HepG2 (cell line): ENCODE results near the gene EFNB1. TPM values are rescaled to one million over a fixed set of nuclear protein-coding genes. Genes with fewer than 3 reads are reported as not detected.
A peak's percentile ranks its signal among the peaks of the same experiment; 100 is the strongest.

ENCODE experiments used
- ATAC-seq: fragments of 200-7000 bp; cut with Tn5 transposase; 3 replicates; pipeline ENCODE4 v1.9.1; 2020; ENCODE audit warnings: mild to moderate bottlenecking, moderate library complexity
- BruUV-seq: library from RNA; stranded (reverse); fragments of 400-500 nt; replicated peaks from 2 replicates; lab custom pipeline; 2021; lab: Mats Ljungman, UMichigan
- CTCF ChIA-PET: fragments of 300-600 bp; formaldehyde crosslinking; extraction: SDS; loops from one replicate; lab custom pipeline; 2021; ENCODE audit warnings: low total read pairs, inconsistent platforms, low intra/inter-chr PET ratio; lab: Yijun Ruan, JAX
- POLR2A ChIA-PET: fragments of 350-600 bp; sonication (Branson Sonifier 250); formaldehyde crosslinking; loops from one replicate; lab custom pipeline; 2020; ENCODE audit warnings: antibody characterized with exemption, inconsistent platforms; lab: Yijun Ruan, JAX
- DNase-seq: peaks from one replicate; pipeline ENCODE4 v3.0.0-alpha.2; 2015; ENCODE audit warnings: low spot score
- FAIRE-seq: peaks from 3 replicates; lab custom pipeline; 2011; peaks lifted over from hg19 to GRCh38; lab: Jason Lieb, UNC
- H2AFZ ChIP-seq: one replicate; pipeline ENCODE4 v1.6.1; 2011; ENCODE audit warnings: low read length, inconsistent platforms
- H3K27ac ChIP-seq: fragments of 300-600 bp; 3 replicates; pipeline ENCODE4 v1.8.0; 2011; ENCODE audit warnings: mixed run types, mild to moderate bottlenecking, mixed read lengths, low read length, inconsistent platforms; ENCODE audit not compliant: insufficient read depth; ENCODE audit errors: extremely low read length
- H3K27me3 ChIP-seq, 2 experiments: fragments of 200-600 bp in 1 of 2; 2 replicates in 1 of 2; 3 replicates in 1 of 2; pipeline versions ENCODE4 v1.6.0 to v1.8.0; 2011; ENCODE audit warnings: low read length in 2 of 2, mild to moderate bottlenecking in 2 of 2, moderate library complexity in 2 of 2, inconsistent platforms in 1 of 2; ENCODE audit not compliant: insufficient read depth in 2 of 2, control insufficient read depth in 1 of 2
- H3K36me3 ChIP-seq, 2 experiments: fragments of 200-600 bp in 1 of 2; replicated peaks in 1 of 2; 2 replicates in 1 of 2; 3 replicates in 1 of 2; pipeline versions ENCODE4 v1.5.1 to v1.8.0; 2011; ENCODE audit warnings: low read length in 2 of 2, inconsistent platforms in 1 of 2; ENCODE audit not compliant: insufficient read depth in 2 of 2, control insufficient read depth in 1 of 2
- H3K4me1 ChIP-seq: 2 replicates; pipeline ENCODE4 v1.5.1; 2012; ENCODE audit warnings: low read length, inconsistent platforms; ENCODE audit not compliant: insufficient read depth
- H3K4me2 ChIP-seq: 2 replicates; pipeline ENCODE4 v1.6.0; 2011; ENCODE audit warnings: low read depth, low read length, inconsistent platforms
- H3K4me3 ChIP-seq, 3 experiments: fragments of 200-600 bp in 1 of 3; sonication (generic), shearing (Covaris generic) in 1 of 3; replicated peaks in 1 of 3; 2 replicates each; pipeline ENCODE4 v1.5.1; 2011 to 2016; ENCODE audit warnings: low read length in 3 of 3, inconsistent platforms in 2 of 3, low read depth in 2 of 3, mild to moderate bottlenecking in 2 of 3, control low read depth in 1 of 3, mixed read lengths in 1 of 3; ENCODE audit not compliant: insufficient read depth in 1 of 3
- H3K79me2 ChIP-seq: one replicate; pipeline ENCODE4 v1.6.1; 2011; ENCODE audit warnings: low read length, inconsistent platforms; ENCODE audit not compliant: insufficient read depth
- H3K9ac ChIP-seq: 2 replicates; pipeline ENCODE4 v1.6.0; 2011; ENCODE audit warnings: mild to moderate bottlenecking, low read depth, low read length, inconsistent platforms; ENCODE audit not compliant: insufficient read depth
- H3K9me3 ChIP-seq: 2 replicates; pipeline ENCODE4 v1.5.1; 2012; ENCODE audit warnings: mild to moderate bottlenecking, low read length
- H4K20me1 ChIP-seq: 2 replicates; pipeline ENCODE4 v1.6.0; 2011; ENCODE audit warnings: inconsistent platforms, mild to moderate bottlenecking, low read length, moderate library complexity; ENCODE audit not compliant: insufficient read depth
- BCL6 ChIP-seq: IDR thresholded peaks from 2 replicates; pipeline ENCODE4 v1.6.1; 2016; ENCODE audit warnings: missing genetic modification reagents, missing compliant biosample characterization
- CENPX ChIP-seq: sonication (generic); formaldehyde crosslinking; IDR thresholded peaks from 2 replicates; pipeline ENCODE4 v1.9.0; 2021; ENCODE audit warnings: mild to moderate bottlenecking, missing genetic modification reagents, moderate library complexity
- FOSL1 ChIP-seq: sonication (generic); formaldehyde crosslinking; IDR thresholded peaks from 2 replicates; pipeline ENCODE4 v1.9.0; 2021; ENCODE audit warnings: missing genetic modification reagents, borderline replicate concordance
- GMEB2 ChIP-seq: IDR thresholded peaks from 2 replicates; pipeline ENCODE4 v1.6.1; 2016; ENCODE audit warnings: missing biosample characterization, missing genetic modification reagents, low read depth
- SMC3 ChIP-seq: IDR thresholded peaks from 2 replicates; pipeline ENCODE4 v1.6.1; 2011; ENCODE audit warnings: low read length, improper control_type of control experiment
- STAG1 ChIP-seq: sonication (generic); formaldehyde crosslinking; IDR thresholded peaks from 2 replicates; pipeline ENCODE4 v1.4.0; 2020; ENCODE audit warnings: missing genetic modification reagents
- TBX2 ChIP-seq: sonication (generic); formaldehyde crosslinking; IDR thresholded peaks from 2 replicates; pipeline ENCODE4 v1.5.0; 2020; ENCODE audit warnings: missing genetic modification reagents, mild to moderate bottlenecking, borderline replicate concordance
- ZHX1 ChIP-seq: sonication (generic); formaldehyde crosslinking; IDR thresholded peaks from 2 replicates; pipeline ENCODE4 v1.8.1; 2022; ENCODE audit warnings: low read depth, mild to moderate bottlenecking, missing genetic modification reagents
- ZIK1 ChIP-seq: sonication (generic); formaldehyde crosslinking; IDR thresholded peaks from 2 replicates; pipeline ENCODE4 v1.5.0; 2020; ENCODE audit warnings: mild to moderate bottlenecking, low read depth, missing genetic modification reagents, borderline replicate concordance
- ZNF446 ChIP-seq: sonication (generic); formaldehyde crosslinking; IDR thresholded peaks from 2 replicates; pipeline ENCODE4 v1.5.0; 2020; ENCODE audit warnings: mild to moderate bottlenecking, missing genetic modification reagents
- ZNF530 ChIP-seq: sonication (generic); formaldehyde crosslinking; IDR thresholded peaks from 2 replicates; pipeline ENCODE4 v1.5.0; 2020; ENCODE audit warnings: low read depth, mild to moderate bottlenecking, missing genetic modification reagents
- ZUFSP ChIP-seq: sonication (generic); formaldehyde crosslinking; IDR thresholded peaks from 2 replicates; pipeline ENCODE4 v1.9.0; 2021; ENCODE audit warnings: missing genetic modification reagents, mild to moderate bottlenecking, borderline replicate concordance
- WGBS: methylation state at CpG from one replicate; pipeline ENCODE4 v1.1.6; 2017; ENCODE audit warnings: low lambda C conversion rate; 5-methylcytosine and 5-hydroxymethylcytosine counted together
- in situ Hi-C: cut with HindIII; loops from 2 replicates; pipeline ENCODE4 v1.10.0; 2017; ENCODE audit warnings: low pct_unique_long_range_greater_than_20kb; ENCODE audit not compliant: extremely low pct_ligation_motif_present
- intact Hi-C: fragments of 100-400 bp; cut with micrococcal nuclease; formaldehyde crosslinking; loops from one replicate; pipeline ENCODE4 v1.10.0; 2022; ENCODE audit not compliant: unreplicated experiment
- polyA plus RNA-seq, 8 experiments: library from polyadenylated mRNA; depleted of rRNA in 3 of 8; stranded (reverse) in 7 of 8; unstranded in 1 of 8; fragments of >200 nt; fragmentation: Illumina TruSeq in 4 of 8; extraction: Trizol in 4 of 8; gene quantifications; 2 replicates each; pipeline versions ENCODE4 v1.2.1 to v1.2.3, GENCODE V29; 2011 to 2016; ENCODE audit warnings: low read depth in 4 of 8, missing spikeins in 1 of 8, mixed read lengths in 1 of 8; ENCODE audit not compliant: insufficient read depth in 1 of 8
- total RNA-seq, 5 experiments: library from RNA; depleted of rRNA; stranded (reverse); fragments of >200 nt; fragmentation: Illumina TruSeq; extraction: Trizol; gene quantifications; 2 replicates each; pipeline ENCODE4 v1.2.3, GENCODE V29; 2016; ENCODE audit warnings: low read depth in 1 of 5
- TF ChIP-seq, protein P1 (sequence below): sonication (generic); formaldehyde crosslinking; IDR thresholded peaks from 2 replicates; pipeline ENCODE4 v1.5.0; 2020; ENCODE audit warnings: mild to moderate bottlenecking, missing genetic modification reagents, moderate library complexity

The EFNB1 gene
- total and polyA plus RNA-seq, 2 of the 13 experiments (the other 11 are each of a cell fraction or from before 2014, with no cell fraction given): 4.0 to 4.1 TPM

DNA sequence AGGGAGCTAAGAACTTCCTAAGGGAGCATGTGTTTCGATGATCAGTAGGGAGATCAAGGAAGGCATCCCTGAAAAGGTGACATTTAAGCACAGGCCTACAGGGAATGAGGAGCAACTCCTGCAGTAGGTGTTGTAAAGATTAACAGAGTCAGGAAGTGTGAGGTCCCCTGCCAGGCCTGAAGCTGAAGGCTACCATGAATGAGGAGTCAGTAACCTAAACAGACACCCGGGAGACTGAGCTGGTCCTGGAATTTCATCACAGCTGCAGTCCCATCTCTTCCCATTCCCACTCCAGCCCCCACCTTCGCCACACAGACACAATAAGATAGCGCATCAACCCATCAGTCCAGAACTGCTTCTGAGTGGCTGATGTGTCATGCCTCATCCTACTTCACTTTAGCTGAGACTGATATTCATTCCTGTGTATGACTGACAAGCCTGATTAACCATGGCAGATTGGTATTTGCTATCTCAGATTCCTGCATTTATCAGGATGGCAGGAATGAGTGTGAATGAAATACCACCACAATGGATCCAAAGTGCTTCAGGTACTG is 27.0 kb upstream of the EFNB1 start (continued):
- TF ChIP-seq ZHX1 (CRISPR knock-in tag): no peak
- TF ChIP-seq ZNF530 (CRISPR knock-in tag): no peak
- no peak for TF ChIP-seq TBX2 (CRISPR knock-in tag)

GRCh38 chrX:68807818-68808217 is 21.0 kb upstream of the EFNB1 start:
- H4K20me1 ChIP-seq: no peaks in the 10 kb centered on the region
- no peak overlapping the region for H3K4me2 ChIP-seq
- WGBS: no CpG with 5 or more reads among the region's 3 CpGs
- no peaks in the 10 kb centered on the region for H3K4me1 ChIP-seq
- no peak for DNase-seq
- FAIRE-seq: peak; percentile 73
- no TSS peak for BruUV-seq
- no peak overlapping the region for H3K27ac ChIP-seq
- intact Hi-C loops: loop anchor here (1.0 to 10.0 kb wide), 3 partner anchors 75 to 623 kb away; no protein-coding TSS in a partner anchor
- no peak overlapping the region for H3K4me3 ChIP-seq
- H3K9me3 ChIP-seq: no peaks in the 10 kb centered on the region
- in situ Hi-C loops: no loop called here
- ChIA-PET POLR2A (no interaction called here), CTCF (interaction anchor here (3.7 kb wide), 1 partner anchor 75 kb away, joined by 25 read pairs; no protein-coding TSS in a partner anchor)
- H3K36me3 ChIP-seq: no peaks in the 10 kb centered on the region
- peak; percentile 66 for ATAC-seq
- no peaks in the 10 kb centered on the region for H3K27me3 ChIP-seq
- H3K79me2 ChIP-seq: no peaks in the 10 kb centered on the region
- no peak overlapping the region for H2AFZ ChIP-seq
- H3K9ac ChIP-seq: no peak overlapping the region
- no peak for TF ChIP-seq FOSL1
- TF ChIP-seq BCL6 (CRISPR knock-in tag): no peak
- TF ChIP-seq ZNF446 (CRISPR knock-in tag): no peak
- TF ChIP-seq CENPX (CRISPR knock-in tag): no peak
- peak; percentile 22; the same call in 1 of the 2 replicates for TF ChIP-seq SMC3
- no peak for TF ChIP-seq GMEB2 (CRISPR knock-in tag)
- TF ChIP-seq ZUFSP (CRISPR knock-in tag): no peak
- TF ChIP-seq STAG1 (CRISPR knock-in tag): peak; percentile 68
- TF ChIP-seq ZIK1 (CRISPR knock-in tag): no peak
- TF ChIP-seq, protein P1, sequence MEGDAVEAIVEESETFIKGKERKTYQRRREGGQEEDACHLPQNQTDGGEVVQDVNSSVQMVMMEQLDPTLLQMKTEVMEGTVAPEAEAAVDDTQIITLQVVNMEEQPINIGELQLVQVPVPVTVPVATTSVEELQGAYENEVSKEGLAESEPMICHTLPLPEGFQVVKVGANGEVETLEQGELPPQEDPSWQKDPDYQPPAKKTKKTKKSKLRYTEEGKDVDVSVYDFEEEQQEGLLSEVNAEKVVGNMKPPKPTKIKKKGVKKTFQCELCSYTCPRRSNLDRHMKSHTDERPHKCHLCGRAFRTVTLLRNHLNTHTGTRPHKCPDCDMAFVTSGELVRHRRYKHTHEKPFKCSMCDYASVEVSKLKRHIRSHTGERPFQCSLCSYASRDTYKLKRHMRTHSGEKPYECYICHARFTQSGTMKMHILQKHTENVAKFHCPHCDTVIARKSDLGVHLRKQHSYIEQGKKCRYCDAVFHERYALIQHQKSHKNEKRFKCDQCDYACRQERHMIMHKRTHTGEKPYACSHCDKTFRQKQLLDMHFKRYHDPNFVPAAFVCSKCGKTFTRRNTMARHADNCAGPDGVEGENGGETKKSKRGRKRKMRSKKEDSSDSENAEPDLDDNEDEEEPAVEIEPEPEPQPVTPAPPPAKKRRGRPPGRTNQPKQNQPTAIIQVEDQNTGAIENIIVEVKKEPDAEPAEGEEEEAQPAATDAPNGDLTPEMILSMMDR (CRISPR knock-in tag): peak; percentile 60
- TF ChIP-seq, all 625 proteins: peak for 3
